Neuron (in vitro differentiated cells): ENCODE data around the gene IL32.
A peak's percentile ranks its signal among the peaks of the same experiment; 100 is the strongest.

ENCODE experiments used
- H2AFZ ChIP-seq: one replicate; pipeline ENCODE4 v1.6.1; 2013; ENCODE audit warnings: low read depth, mild to moderate bottlenecking, inconsistent platforms, low read length, moderate library complexity
- H3K27me3 ChIP-seq: one replicate; pipeline ENCODE4 v1.6.1; 2013; ENCODE audit warnings: low read length; ENCODE audit not compliant: insufficient read depth
- H3K36me3 ChIP-seq: one replicate; pipeline ENCODE4 v1.6.1; 2013; ENCODE audit warnings: low read length; ENCODE audit not compliant: insufficient read depth
- H3K4me1 ChIP-seq: one replicate; pipeline ENCODE4 v1.6.1; 2013; ENCODE audit warnings: low read length; ENCODE audit not compliant: insufficient read depth
- H3K4me3 ChIP-seq: 2 replicates; pipeline ENCODE4 v1.5.1; 2013; ENCODE audit warnings: mild to moderate bottlenecking, low read length, moderate library complexity
- H3K9me3 ChIP-seq: one replicate; pipeline ENCODE4 v1.6.1; 2013; ENCODE audit warnings: low read length

Gene IL32

DNA sequence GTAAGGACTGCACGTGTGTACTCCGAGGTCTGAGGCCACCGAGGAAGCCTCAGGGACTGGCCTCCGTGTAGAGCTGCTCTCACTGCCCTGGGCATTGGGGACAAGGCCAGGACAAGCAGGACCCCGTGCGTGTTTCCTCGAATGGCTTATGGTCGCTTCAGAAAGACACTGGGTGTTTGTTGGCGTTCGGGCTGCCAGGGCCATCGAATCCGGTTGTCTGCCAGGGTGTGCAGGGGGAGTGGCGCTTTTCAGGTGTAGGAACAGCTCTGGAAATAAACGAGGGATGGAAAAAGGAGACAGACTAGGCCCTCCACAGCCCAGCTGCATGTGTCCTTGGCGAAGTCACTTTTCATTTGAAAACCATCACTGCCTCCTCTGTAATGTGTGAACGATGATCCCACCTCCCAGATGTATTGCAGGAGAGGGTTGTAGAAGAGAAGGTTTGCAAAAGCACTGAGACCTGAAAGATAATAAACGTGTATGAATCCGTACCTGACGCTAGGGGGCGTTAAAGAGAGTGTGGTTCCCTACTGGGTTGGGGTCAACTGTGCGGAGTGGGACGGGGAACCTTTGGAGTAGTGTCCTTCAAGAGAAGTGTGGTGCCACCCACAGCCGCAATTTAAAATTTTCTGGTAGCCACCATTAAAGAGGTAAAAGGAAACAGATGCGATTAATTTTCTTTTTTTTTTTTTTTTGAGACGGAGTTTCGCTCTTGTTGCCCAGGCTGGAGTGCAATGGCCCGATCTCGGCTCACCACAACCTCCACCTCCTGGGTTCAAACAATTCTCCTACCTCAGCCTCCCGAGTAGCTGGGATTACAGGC, 35.8 kb downstream of the IL32 start:
- H3K9me3 ChIP-seq, result no peaks in the 10 kb centered on the region
- peaks cover 14% of the 10 kb centered on the region for H3K4me1 ChIP-seq
- H2AFZ ChIP-seq, result no peak overlapping the region
- H3K4me3 ChIP-seq, result no peak overlapping the region
- H3K27me3 ChIP-seq, result peaks cover 16% of the 10 kb centered on the region
- no peaks in the 10 kb centered on the region for H3K36me3 ChIP-seq

- Histone ChIP-seq H3K4me3 (no peak overlapping the region), H3K36me3 (no peaks in the 10 kb centered on the region), H3K27me3 (peaks cover 16% of the 10 kb centered on the region), H3K4me1 (peaks cover 14% of the 10 kb centered on the region), H3K9me3 (no peaks in the 10 kb centered on the region), H2AFZ (peak overlapping the region; percentile 21)
Observed at GRCh38 chr16:3101841-3102470, 36.5 kb downstream of the IL32 start.

DNA sequence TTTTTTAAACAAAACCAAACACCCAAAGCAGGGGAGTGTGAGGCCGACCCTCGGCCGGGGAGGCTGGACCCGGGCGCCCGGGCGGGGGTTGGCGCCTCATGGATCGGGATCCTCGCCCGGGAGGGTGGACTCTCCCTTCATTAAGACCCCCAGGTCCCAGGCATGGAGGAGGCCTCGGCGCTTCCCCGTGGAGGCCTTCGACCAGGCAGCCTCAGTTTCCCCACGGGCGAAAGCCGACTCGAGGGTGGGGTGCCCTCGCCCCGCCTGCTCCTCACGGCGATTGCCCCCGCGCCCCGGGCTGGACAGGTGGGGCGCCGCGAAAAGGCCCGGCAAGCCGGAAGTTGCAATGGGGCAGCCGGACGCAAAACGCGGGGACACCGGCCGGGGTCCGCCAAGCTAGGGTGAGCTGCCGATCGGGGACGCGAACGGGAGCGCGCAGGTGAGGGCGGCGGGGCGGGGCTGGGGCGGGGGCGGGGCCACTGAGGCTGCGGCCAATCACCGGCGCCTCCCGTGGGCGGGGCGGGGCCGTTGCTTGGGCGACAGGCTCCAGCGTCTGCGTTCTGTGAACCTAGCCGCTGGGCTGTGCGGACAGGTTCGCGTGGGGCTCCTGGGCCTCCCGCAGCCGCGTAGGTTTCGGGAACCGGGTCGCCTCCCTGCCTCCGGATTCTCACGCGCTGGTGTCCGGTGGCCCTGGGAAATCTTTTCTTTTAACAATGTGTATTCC, 40.9 kb downstream of the IL32 start:
- Histone ChIP-seq H3K9me3 (no peaks in the 10 kb centered on the region), H3K36me3 (no peaks in the 10 kb centered on the region), H3K4me1 (peaks cover 14% of the 10 kb centered on the region), H3K4me3 (peak overlapping the region; percentile 69), H3K27me3 (no peaks in the 10 kb centered on the region), H2AFZ (peak overlapping the region; percentile 77)

DNA sequence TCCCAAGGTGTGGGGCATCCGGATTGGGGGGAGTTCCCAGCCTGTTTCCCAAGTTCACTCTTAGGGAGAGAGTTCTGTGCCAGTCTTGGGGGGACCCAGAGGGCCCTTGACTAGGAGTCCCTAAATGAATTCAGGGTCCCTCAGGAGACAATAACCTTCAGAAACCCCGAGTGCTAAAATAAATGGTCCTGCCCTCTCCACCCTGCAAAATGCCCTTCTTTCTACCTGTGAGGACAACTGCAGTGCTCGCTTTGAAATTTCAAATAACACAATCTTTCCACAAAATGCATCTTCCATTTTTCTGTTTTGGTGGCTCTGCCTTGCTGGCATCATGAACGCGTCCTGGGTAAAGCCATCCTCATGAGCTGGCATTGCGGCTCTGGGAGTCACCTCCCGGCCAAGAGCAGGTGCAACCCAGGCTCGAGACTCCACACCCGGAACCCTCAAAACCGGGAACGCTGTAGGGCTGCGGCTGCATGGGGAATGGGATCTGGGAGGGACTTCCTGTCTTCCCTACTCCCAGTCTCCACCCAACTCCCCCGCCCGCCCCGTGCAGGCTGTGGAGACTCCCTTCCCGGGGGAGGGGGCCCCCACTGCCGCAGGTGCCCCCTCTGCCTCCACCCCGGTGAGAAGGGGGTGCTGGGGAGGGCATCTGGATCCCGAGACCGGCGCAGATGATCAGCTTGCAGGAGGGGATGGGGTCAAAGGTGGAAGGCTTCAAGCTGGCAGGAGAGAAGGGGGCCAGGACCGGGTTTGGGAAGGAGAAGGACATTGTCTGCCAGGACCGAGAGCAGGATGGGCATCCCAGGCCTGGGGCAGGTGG, 46.8 kb downstream of the IL32 start, which contains the start of gene ZNF205:
Gene ZNF205 (plus strand): TSS at position 529 of the 823 bp plus-strand sequence. CDS start 845 bp downstream, outside the sequence.
- Histone ChIP-seq H2AFZ (peak within 1 kb of the TSS; percentile 77), H3K9me3 (no peaks in the 10 kb centered on the region), H3K4me1 (peaks cover 28% of the 10 kb centered on the region), H3K27me3 (no peaks in the 10 kb centered on the region), H3K36me3 (peaks cover 13% of the 10 kb centered on the region), H3K4me3 (peak within 1 kb of the TSS; percentile 88)

DNA sequence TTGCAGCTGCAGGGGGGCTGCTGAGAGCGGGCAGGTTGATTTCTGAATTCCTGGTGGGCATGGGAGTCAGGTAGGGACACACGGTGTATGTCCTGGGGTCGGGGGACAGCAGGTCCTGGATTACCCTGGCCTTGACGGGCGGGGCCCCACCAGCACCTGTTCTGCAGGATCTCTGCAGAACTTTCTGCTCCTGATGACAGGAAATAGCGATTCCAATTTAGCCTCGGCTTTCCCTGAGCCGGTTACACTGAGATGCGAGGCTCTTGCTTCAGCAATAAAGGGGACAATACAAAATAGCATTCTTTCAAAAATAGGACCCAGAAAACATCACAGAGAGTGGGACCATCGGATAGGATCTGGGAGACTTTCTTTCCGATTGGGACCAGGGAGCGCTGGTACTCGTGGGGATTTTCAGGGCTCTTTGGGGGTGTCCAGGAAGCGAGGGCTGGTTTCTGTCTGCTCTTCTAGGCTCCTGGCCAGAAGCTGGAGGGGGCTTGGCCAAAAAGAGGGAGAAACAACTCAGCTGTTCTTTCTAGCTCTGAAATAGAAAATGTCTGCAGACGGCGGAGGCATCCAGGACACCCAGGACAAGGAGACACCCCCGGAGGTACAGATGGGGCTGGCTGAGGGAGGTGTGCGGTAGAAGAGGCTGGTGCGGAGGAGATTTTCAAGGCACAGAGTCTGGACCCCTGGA, 47.6 kb downstream of the IL32 start:
- Histone ChIP-seq H3K36me3 (peaks cover 13% of the 10 kb centered on the region), H3K4me3 (peak overlapping the region; percentile 88), H3K9me3 (no peaks in the 10 kb centered on the region), H3K27me3 (no peaks in the 10 kb centered on the region), H3K4me1 (peaks cover 27% of the 10 kb centered on the region), H2AFZ (peak overlapping the region; percentile 77)

DNA sequence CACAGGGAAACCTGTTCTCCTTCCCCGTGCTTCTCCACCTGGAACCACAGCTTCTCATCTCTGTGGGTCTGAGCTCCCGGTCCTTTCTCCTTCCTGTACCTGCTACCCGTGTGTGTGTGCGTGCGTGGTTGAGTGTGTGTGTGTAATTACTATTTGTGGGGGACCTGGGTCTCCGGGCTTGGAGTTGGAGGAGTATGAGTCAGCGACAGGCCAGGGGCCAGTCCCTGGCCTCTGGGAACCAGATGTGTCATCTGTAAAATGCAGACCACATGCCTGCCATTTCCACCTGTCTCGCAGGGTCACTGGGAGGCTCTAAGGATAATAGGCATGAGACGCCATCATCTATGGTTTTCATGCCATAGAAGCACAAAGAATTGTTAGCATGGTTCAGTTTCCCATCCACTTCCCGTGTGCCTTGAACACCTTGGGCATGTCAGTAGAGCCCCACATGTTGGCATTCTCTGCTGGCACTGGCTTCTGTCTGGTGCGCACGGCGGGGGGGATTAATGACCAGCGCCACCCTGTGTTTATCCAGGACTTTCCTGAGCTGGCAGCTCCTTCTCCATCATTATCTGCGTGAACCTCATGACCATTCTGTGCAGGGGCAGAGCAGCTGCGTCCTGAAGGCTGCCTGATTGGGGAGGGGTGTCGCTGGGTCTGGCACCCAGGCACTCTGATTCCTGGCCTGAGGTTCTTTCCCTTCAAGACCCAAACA, 48.5 kb downstream of the IL32 start:
- Histone ChIP-seq H3K36me3 (peaks cover 13% of the 10 kb centered on the region), H3K27me3 (no peaks in the 10 kb centered on the region), H3K4me1 (peaks cover 27% of the 10 kb centered on the region), H3K4me3 (peak overlapping the region; percentile 88), H3K9me3 (no peaks in the 10 kb centered on the region), H2AFZ (no peak overlapping the region)

DNA sequence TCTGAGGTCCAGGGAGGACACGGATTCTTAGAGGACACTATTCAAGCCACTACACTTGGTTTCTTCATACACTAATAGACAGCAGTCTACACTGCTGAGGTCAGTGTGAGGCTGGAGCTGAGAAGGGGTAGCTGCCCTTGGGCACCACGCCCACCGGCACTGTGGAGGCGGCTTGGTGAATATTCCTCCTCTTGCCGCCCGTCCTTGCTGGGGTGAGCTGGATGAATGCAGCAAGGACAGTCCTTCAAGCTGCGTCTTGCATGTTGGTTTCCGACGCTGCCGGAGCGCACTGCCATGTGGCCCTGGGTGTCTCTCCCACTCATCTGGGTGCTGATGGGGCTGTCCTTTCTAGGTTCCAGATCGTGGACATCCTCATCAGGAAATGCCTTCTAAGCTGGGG, 49.6 kb downstream of the IL32 start:
- Histone ChIP-seq H3K4me1 (peaks cover 27% of the 10 kb centered on the region), H3K36me3 (peaks cover 19% of the 10 kb centered on the region), H2AFZ (no peak overlapping the region), H3K27me3 (no peaks in the 10 kb centered on the region), H3K4me3 (no peak overlapping the region), H3K9me3 (no peaks in the 10 kb centered on the region)

DNA sequence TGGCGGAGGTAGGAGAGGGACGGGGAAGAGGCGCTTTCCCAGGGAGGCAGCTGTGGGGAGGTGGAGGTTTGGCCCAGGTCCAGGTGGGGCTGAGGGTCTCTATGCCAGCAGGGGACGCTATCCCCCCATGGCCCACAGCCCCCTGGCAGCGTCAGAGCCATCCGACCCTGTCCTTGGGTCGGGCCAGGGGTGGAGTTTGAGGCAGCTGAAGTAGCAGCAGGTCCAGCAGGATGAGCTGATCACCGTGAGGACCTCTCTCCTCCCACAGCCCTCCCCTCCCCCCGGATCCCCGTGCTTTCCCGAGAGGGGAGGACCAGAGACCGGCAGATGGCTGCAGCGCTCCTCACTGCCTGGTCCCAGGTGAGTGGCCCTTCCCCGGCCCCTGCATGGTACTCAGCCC, 50.1 kb downstream of the IL32 start:
- H2AFZ ChIP-seq, result no peak overlapping the region
- H3K4me1 ChIP-seq, result peaks cover 27% of the 10 kb centered on the region
- H3K9me3 ChIP-seq, result no peaks in the 10 kb centered on the region
- H3K4me3 ChIP-seq, result no peak overlapping the region
- H3K27me3 ChIP-seq, result no peaks in the 10 kb centered on the region
- H3K36me3 ChIP-seq, result peaks cover 24% of the 10 kb centered on the region

GRCh38 chr16:3118204-3118790, 52.9 kb downstream of the IL32 start:
- Histone ChIP-seq H2AFZ (no peak overlapping the region), H3K4me1 (peaks cover 9% of the 10 kb centered on the region), H3K4me3 (no peak overlapping the region), H3K27me3 (no peaks in the 10 kb centered on the region), H3K36me3 (peaks cover 27% of the 10 kb centered on the region), H3K9me3 (no peaks in the 10 kb centered on the region)

GRCh38 chr16:3118846-3119245, 53.4 kb downstream of the IL32 start:
- H3K4me1 ChIP-seq, result peaks cover 9% of the 10 kb centered on the region
- H3K9me3 ChIP-seq, result no peaks in the 10 kb centered on the region
- peaks cover 27% of the 10 kb centered on the region for H3K36me3 ChIP-seq
- no peak overlapping the region for H2AFZ ChIP-seq
- H3K27me3 ChIP-seq, result no peaks in the 10 kb centered on the region
- no peak overlapping the region for H3K4me3 ChIP-seq
